Measurements from ENCODE around the gene PRCC. TPM values are rescaled to one million over a fixed set of nuclear protein-coding genes. Genes with fewer than 3 reads are reported as not detected.

The PRCC gene
- total RNA-seq, 1 donor from 2014 or later = 56.0 TPM

- no peak for TF ChIP-seq CTCF (IDR thresholded peaks at IDR 0.05; ENCODE audit: insufficient read depth, low read length, poor library complexity, severe bottlenecking)
- Histone ChIP-seq H3K4me3 (ENCODE audit: low read depth, low read length) (peak overlapping the region; percentile 50), H3K27me3 (ENCODE audit: control insufficient read depth, insufficient read depth, low read length) (no peaks in the 10 kb centered on the region), H3K36me3 (ENCODE audit: control insufficient read depth, insufficient read depth, low read length) (peaks cover 3% of the 10 kb centered on the region)
- DNase-seq (ENCODE audit: low read depth) = no peak
Measured at GRCh38 chr1:156746406-156746727, 21.0 kb upstream of the PRCC start.

DNA sequence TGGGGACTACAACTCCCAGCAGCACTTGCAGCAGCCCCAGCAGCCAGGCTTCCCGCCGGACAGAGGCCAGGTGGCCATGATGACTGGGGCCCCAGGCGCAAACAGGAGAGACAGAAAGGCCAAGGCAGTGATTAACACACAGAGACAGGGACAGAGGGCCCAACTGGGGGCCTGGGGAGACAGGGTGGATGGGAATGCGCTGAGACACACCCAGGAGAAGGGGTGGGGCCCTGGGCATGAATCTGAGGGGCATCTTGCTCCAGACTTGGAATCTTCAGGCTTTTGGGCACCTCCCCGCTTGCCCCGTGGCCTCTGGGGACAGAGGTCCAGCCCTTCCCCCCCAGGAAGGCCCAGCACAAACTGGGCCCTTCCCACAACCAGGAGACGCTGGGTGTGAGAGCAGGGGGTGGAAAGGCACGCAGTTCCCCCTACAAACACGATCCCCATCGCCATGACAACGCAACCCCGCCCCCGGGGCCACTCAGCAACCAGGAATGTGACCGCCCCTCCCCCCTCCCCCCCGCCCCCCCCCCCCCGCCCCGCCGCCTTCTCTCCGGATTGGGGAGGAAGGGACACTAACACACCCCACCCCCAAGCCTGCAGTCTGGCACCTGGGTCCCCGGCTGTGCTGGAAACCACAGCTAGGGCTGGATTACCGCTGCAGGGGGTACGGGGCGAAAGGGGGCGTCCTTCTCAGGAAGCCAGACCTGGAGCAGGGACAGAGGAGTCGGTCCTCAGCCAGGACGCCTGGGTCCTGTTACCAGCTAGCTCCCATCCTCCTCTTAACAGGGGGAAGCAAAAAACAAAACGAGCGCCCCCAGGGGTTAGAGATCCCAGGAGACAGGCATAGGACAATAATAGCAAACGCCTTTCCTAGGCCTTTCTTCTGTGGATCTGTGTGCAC lies 20.4 kb upstream of the PRCC start:
- no peak for DNase-seq (ENCODE audit: low read depth)
- Histone ChIP-seq H3K36me3 (ENCODE audit: control insufficient read depth, insufficient read depth, low read length) (peaks cover 3% of the 10 kb centered on the region), H3K27me3 (ENCODE audit: control insufficient read depth, insufficient read depth, low read length) (no peaks in the 10 kb centered on the region), H3K4me3 (ENCODE audit: low read depth, low read length) (peak overlapping the region; percentile 96)
- TF ChIP-seq CTCF (IDR thresholded peaks at IDR 0.05; ENCODE audit: insufficient read depth, low read length, poor library complexity, severe bottlenecking) = peak; percentile 29

DNA sequence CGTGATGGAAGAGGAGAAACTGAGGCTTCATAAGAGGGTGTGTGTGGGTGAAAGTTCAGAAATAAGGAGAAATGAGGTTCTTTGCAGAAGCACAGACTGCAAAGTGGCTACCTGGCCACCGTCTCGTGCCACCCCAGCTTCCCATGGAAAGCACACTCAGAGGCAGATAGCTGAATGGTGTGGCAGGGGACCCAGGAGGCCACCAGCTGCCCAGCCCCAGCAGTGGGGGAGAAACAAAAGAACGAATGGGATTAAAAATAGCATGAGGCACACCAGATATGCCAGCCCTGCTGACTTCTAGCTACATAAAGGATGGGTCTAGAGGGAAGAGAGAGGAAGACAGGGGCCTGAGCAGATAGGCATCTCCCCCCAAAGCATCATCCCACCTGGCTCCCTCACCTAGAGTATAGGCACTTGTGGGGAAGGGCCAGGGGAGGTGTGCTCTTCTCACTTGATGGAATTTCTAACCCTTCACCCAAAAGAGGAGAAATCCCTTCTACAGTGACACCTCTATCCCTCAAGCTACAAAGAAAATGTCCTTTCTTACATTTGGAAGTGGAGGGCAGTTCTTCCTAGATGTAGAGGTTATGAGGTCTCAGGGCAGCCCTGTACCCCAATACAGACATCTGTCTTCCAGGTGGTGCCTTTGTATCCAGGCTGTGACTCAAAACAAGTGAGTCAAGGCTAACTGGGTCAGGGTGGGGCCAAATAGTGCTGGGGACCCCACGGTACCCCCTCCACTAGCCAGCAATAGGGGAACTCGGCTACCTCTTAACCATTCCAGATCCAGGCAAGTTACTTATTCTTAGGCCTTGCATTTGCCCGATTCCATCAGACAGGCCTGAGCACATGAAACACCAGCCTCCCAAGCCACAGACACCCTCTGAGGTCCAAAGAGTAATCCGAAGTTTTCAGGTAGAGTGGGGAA lies 19.3 kb upstream of the PRCC start:
- Histone ChIP-seq H3K36me3 (ENCODE audit: control insufficient read depth, insufficient read depth, low read length) (peaks cover 2% of the 10 kb centered on the region), H3K27me3 (ENCODE audit: control insufficient read depth, insufficient read depth, low read length) (no peaks in the 10 kb centered on the region), H3K4me3 (ENCODE audit: low read depth, low read length) (peak overlapping the region; percentile 96)
- no peak for DNase-seq (ENCODE audit: low read depth)
- no peak for TF ChIP-seq CTCF (IDR thresholded peaks at IDR 0.05; ENCODE audit: insufficient read depth, low read length, poor library complexity, severe bottlenecking)

DNA sequence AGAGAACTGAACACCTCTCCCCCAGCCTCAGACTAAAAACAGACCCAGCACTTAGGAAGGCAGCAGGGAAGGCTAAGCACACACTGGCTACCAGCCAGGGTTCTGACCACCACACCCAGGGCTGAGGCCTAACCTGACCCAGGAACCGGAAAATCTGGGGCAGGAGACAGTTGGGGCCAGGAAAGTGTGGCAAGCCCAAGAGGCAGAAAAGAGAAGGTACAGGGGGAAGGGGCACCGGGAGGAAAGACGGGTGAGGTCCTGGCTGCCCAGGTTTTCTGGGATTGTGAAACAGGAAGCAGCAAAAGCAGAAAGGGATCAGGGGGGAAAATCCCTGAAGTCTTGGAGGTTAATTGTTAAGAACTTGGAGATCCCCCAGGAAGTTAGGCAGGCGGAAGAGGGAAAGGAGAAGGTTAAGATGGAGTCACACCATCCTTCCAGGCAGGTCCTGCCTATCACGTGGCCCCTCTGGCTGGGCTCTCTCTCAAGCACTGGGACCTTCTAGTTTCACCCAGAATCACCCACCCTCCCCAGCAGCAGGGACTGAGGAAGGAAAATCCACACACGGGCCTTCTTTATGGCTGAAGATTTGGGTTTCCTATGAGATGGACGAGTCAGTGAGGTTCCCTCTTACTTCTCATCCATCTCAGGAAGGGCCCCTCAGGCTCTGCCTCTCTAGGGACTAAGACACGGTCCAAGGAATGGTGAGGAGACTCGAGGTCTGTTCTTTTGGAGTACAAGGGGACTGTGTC lies 18.5 kb upstream of the PRCC start:
- TF ChIP-seq CTCF (IDR thresholded peaks at IDR 0.05; ENCODE audit: insufficient read depth, low read length, poor library complexity, severe bottlenecking) = no peak
- no peaks in the 10 kb centered on the region for H3K27me3 ChIP-seq (ENCODE audit: control insufficient read depth, insufficient read depth, low read length)
- no peak for DNase-seq (ENCODE audit: low read depth)
- H3K36me3 ChIP-seq (ENCODE audit: control insufficient read depth, insufficient read depth, low read length) = peaks cover 2% of the 10 kb centered on the region
- H3K4me3 ChIP-seq (ENCODE audit: low read depth, low read length) = peak overlapping the region; percentile 96

GRCh38 chr1:156749419-156750118 lies 17.8 kb upstream of the PRCC start:
- no peak for TF ChIP-seq CTCF (IDR thresholded peaks at IDR 0.05; ENCODE audit: insufficient read depth, low read length, poor library complexity, severe bottlenecking)
- Histone ChIP-seq H3K4me3 (ENCODE audit: low read depth, low read length) (peak overlapping the region; percentile 96), H3K27me3 (ENCODE audit: control insufficient read depth, insufficient read depth, low read length) (no peaks in the 10 kb centered on the region), H3K36me3 (ENCODE audit: control insufficient read depth, insufficient read depth, low read length) (no peaks in the 10 kb centered on the region)
- no peak for DNase-seq (ENCODE audit: low read depth)
